GM19438 (cell line): ENCODE results near the gene ITGAD.
"Not testable (repeated sequence)": the region's sequence is repeated elsewhere in the genome, so short reads cannot be mapped to it uniquely, and the experiment has no call there.

ENCODE experiments used
- ATAC-seq: cut with Tn5 transposase; IDR thresholded peaks from one replicate; pipeline ENCODE4 v1.9.1; 2021; ENCODE audit warnings: low read depth; ENCODE audit not compliant: unreplicated experiment

The ITGAD gene

GRCh38 chr16:31402687-31403086 lies 9.6 kb downstream of the ITGAD start:
- no peak for ATAC-seq

- no peak for ATAC-seq
These were observed 10.6 kb downstream of the ITGAD start for GRCh38 chr16:31403590-31404352.

GRCh38 chr16:31404353-31405064 lies 11.4 kb downstream of the ITGAD start:
- no peak for ATAC-seq

GRCh38 chr16:31407406-31407805 lies 14.3 kb downstream of the ITGAD start:
- ATAC-seq = no peak

GRCh38 chr16:31409433-31409832 lies 16.3 kb downstream of the ITGAD start:
- no peak for ATAC-seq

- no peak for ATAC-seq
These were observed 16.9 kb downstream of the ITGAD start for GRCh38 chr16:31410082-31410481.

- ATAC-seq = no peak
These were observed 18.1 kb downstream of the ITGAD start for GRCh38 chr16:31411024-31411844.

- no peak for ATAC-seq
These were observed 19.6 kb downstream of the ITGAD start for GRCh38 chr16:31412750-31413149.

- no peak for ATAC-seq
These were observed 20.2 kb downstream of the ITGAD start for GRCh38 chr16:31413381-31413780.

GRCh38 chr16:31413943-31414342 lies 20.8 kb downstream of the ITGAD start:
- ATAC-seq = no peak

- no peak for ATAC-seq
These were observed 21.6 kb downstream of the ITGAD start for GRCh38 chr16:31414706-31415105.

- ATAC-seq = no peak
These were observed 23.2 kb downstream of the ITGAD start for GRCh38 chr16:31416371-31416770.

- ATAC-seq = not testable (repeated sequence)
These were observed 23.9 kb downstream of the ITGAD start for GRCh38 chr16:31417036-31417435.

GRCh38 chr16:31417916-31418315 lies 24.8 kb downstream of the ITGAD start:
- no peak for ATAC-seq

- no peak for ATAC-seq
These were observed 26.9 kb downstream of the ITGAD start for GRCh38 chr16:31420037-31420436.

GRCh38 chr16:31421587-31421986 lies 28.5 kb downstream of the ITGAD start:
- no peak for ATAC-seq

- no peak for ATAC-seq
These were observed 30.1 kb downstream of the ITGAD start for GRCh38 chr16:31423241-31423640.

- ATAC-seq = no peak
These were observed 30.7 kb downstream of the ITGAD start for GRCh38 chr16:31423801-31424200.

GRCh38 chr16:31427441-31428278 lies 34.5 kb downstream of the ITGAD start:
- ATAC-seq = no peak

GRCh38 chr16:31428279-31428597 lies 35.1 kb downstream of the ITGAD start, which contains the start of gene COX6A2:
Gene COX6A2 (minus strand): TSS chr16:31428360. CDS start chr16:31428325, 35 bp downstream.
- ATAC-seq = no peak
